Epidermal melanocyte (primary cell): ENCODE results near the gene GPBP1L1.
"Not testable (repeated sequence)": the region's sequence is repeated elsewhere in the genome, so short reads cannot be mapped to it uniquely, and the experiment has no call there.

Experiments used
- DNase-seq: peaks from one replicate; pipeline ENCODE4 v3.0.0; 2011; ENCODE audit warnings: low spot score; ENCODE audit not compliant: insufficient read length

Gene GPBP1L1

GRCh38 chr1:45686288-45687013 lies at the start of gene GPBP1L1:
Gene GPBP1L1 (minus strand): TSS chr1:45686533. CDS start chr1:45659087, 27,446 bp downstream.
- DNase-seq, result peak; percentile 92

GRCh38 chr1:45730780-45731319 lies 44.5 kb upstream of the GPBP1L1 start:
- DNase-seq, result no peak

GRCh38 chr1:45730075-45730779 lies 43.9 kb upstream of the GPBP1L1 start:
- DNase-seq, result no peak

- DNase-seq, result not testable (repeated sequence)
Observed at GRCh38 chr1:45726007-45726406, 39.7 kb upstream of the GPBP1L1 start.

GRCh38 chr1:45723248-45723930 lies 37.1 kb upstream of the GPBP1L1 start:
- DNase-seq, result no peak

GRCh38 chr1:45722809-45723208 lies 36.5 kb upstream of the GPBP1L1 start:
- DNase-seq, result no peak

GRCh38 chr1:45721207-45721606 lies 34.9 kb upstream of the GPBP1L1 start:
- no peak for DNase-seq

- DNase-seq, result no peak
Observed at GRCh38 chr1:45718289-45718688, 32.0 kb upstream of the GPBP1L1 start.

GRCh38 chr1:45717386-45717785 lies 31.1 kb upstream of the GPBP1L1 start:
- not testable (repeated sequence) for DNase-seq

- DNase-seq, result no peak
Observed at GRCh38 chr1:45716700-45717099, 30.4 kb upstream of the GPBP1L1 start.

- no peak for DNase-seq
Observed at GRCh38 chr1:45713711-45714110, 27.4 kb upstream of the GPBP1L1 start.

GRCh38 chr1:45704637-45705036 lies 18.3 kb upstream of the GPBP1L1 start:
- DNase-seq, result no peak

GRCh38 chr1:45694823-45695222 lies 8.5 kb upstream of the GPBP1L1 start:
- DNase-seq, result no peak

- DNase-seq, result not testable (repeated sequence)
Observed at GRCh38 chr1:45693811-45694210, 7.5 kb upstream of the GPBP1L1 start.

- DNase-seq, result peak; percentile 88
Observed at GRCh38 chr1:45687754-45688740, 1.7 kb upstream of the GPBP1L1 start, which contains the start of gene TMEM69. Gene TMEM69 (plus strand): TSS chr1:45688181. CDS start chr1:45691069, 2,888 bp downstream.

- peak; percentile 91 for DNase-seq
Observed at GRCh38 chr1:45687014-45687753, 851 bp upstream of the GPBP1L1 start.

- no peak for DNase-seq
Observed at GRCh38 chr1:45686015-45686287, 382 bp downstream of the GPBP1L1 start.

- DNase-seq, result no peak
Observed at GRCh38 chr1:45685308-45686014, 872 bp downstream of the GPBP1L1 start.

- no peak for DNase-seq
Observed at GRCh38 chr1:45684402-45684801, 1.9 kb downstream of the GPBP1L1 start.

GRCh38 chr1:45682942-45683341 lies 3.4 kb downstream of the GPBP1L1 start:
- DNase-seq, result no peak
